ENCODE data around the gene SLC6A3. TPM values are rescaled to one million over a fixed set of nuclear protein-coding genes. Genes with fewer than 3 reads are reported as not detected.

The SLC6A3 gene
- total RNA-seq, 1 donor from 2014 or later = not detected

DNA sequence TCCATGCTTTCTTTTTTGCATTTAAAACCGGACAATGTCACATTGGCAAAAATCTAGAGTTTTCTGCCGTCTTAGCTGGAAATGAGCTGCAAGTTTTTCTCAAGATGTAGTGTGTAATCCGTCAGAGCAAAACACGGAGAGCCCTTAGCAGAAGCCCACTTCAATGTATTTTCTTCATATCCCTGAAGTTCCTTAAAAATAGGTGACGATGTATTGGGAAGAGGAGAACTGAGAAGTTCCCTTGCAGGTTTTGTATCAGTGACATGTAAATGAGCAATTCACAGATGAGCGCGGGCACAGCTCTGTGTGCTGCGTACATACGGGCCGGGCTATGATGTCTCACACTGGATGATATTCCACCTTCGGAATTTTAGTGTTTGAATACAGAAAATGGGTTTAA, 85.5 kb downstream of the SLC6A3 start:
- TF ChIP-seq, protein P1, sequence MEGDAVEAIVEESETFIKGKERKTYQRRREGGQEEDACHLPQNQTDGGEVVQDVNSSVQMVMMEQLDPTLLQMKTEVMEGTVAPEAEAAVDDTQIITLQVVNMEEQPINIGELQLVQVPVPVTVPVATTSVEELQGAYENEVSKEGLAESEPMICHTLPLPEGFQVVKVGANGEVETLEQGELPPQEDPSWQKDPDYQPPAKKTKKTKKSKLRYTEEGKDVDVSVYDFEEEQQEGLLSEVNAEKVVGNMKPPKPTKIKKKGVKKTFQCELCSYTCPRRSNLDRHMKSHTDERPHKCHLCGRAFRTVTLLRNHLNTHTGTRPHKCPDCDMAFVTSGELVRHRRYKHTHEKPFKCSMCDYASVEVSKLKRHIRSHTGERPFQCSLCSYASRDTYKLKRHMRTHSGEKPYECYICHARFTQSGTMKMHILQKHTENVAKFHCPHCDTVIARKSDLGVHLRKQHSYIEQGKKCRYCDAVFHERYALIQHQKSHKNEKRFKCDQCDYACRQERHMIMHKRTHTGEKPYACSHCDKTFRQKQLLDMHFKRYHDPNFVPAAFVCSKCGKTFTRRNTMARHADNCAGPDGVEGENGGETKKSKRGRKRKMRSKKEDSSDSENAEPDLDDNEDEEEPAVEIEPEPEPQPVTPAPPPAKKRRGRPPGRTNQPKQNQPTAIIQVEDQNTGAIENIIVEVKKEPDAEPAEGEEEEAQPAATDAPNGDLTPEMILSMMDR (conservative IDR thresholded peaks at IDR 0.05; ENCODE audit: low read depth, low read length) = no peak
- no peak for DNase-seq (ENCODE audit: low read depth)
- no peak overlapping the region for H3K4me3 ChIP-seq (ENCODE audit: low read depth, low read length)

- H3K4me3 ChIP-seq (ENCODE audit: low read depth, low read length) = no peak overlapping the region
- TF ChIP-seq, protein P1 (conservative IDR thresholded peaks at IDR 0.05; ENCODE audit: low read depth, low read length) = no peak
- DNase-seq (ENCODE audit: low read depth) = no peak
Measured at GRCh38 chr5:1359031-1359645, 86.1 kb downstream of the SLC6A3 start.

- H3K4me3 ChIP-seq (ENCODE audit: low read depth, low read length) = no peak overlapping the region
- TF ChIP-seq, protein P1 (conservative IDR thresholded peaks at IDR 0.05; ENCODE audit: low read depth, low read length) = no peak
- no peak for DNase-seq (ENCODE audit: low read depth)
Measured at GRCh38 chr5:1358726-1359025, 86.6 kb downstream of the SLC6A3 start.

GRCh38 chr5:1357946-1358725, 87.1 kb downstream of the SLC6A3 start:
- TF ChIP-seq, protein P1 (conservative IDR thresholded peaks at IDR 0.05; ENCODE audit: low read depth, low read length) = no peak
- no peak for DNase-seq (ENCODE audit: low read depth)
- H3K4me3 ChIP-seq (ENCODE audit: low read depth, low read length) = no peak overlapping the region

GRCh38 chr5:1356873-1357787, 88.1 kb downstream of the SLC6A3 start:
- no peak overlapping the region for H3K4me3 ChIP-seq (ENCODE audit: low read depth, low read length)
- TF ChIP-seq, protein P1 (conservative IDR thresholded peaks at IDR 0.05; ENCODE audit: low read depth, low read length) = no peak
- DNase-seq (ENCODE audit: low read depth) = no peak

GRCh38 chr5:1354576-1354975, 90.7 kb downstream of the SLC6A3 start:
- DNase-seq (ENCODE audit: low read depth) = no peak
- TF ChIP-seq, protein P1 (conservative IDR thresholded peaks at IDR 0.05; ENCODE audit: low read depth, low read length) = no peak
- H3K4me3 ChIP-seq (ENCODE audit: low read depth, low read length) = no peak overlapping the region
